Measurements from ENCODE around the gene RGMA. TPM values are rescaled to one million over a fixed set of nuclear protein-coding genes. Genes with fewer than 3 reads are reported as not detected.
"Not testable (repeated sequence)": the region's sequence is repeated elsewhere in the genome, so short reads cannot be mapped to it uniquely, and the experiment has no call there.

Gene RGMA
- total RNA-seq, 2 donors from 2014 or later, result not detected

DNA sequence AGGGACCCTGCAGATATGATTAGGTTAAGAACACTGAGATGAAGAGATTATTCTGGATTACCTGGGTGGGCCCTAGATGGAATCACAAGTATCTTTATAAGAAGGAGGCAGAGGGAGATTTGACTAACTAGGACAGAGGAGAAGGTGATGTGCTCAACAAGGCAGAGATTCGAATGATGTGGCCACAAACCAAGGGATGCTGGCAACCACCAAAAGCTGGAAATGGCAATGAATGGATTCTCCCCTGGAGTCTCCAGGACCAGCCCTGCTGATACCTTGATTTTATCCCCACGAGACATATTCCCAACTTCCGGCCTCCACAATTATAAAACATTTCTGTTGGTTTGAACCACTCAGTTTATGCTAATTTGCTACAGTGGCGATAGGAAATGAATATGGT is 42.9 kb downstream of the RGMA start:
- H3K9me3 ChIP-seq (ENCODE audit: control insufficient read depth, low read length, poor library complexity, severe bottlenecking), result no peaks in the 10 kb centered on the region
- Mint-ChIP-seq H3K27me3 (peaks cover 16% of the 10 kb centered on the region), H3K27ac (peak overlapping the region; percentile 0), H3K36me3 (ENCODE audit: low read depth) (peaks cover 2% of the 10 kb centered on the region), H3K4me1 (peaks cover 15% of the 10 kb centered on the region), H3K4me3 (no peak overlapping the region)
- DNase-seq (no peak), ATAC-seq (no peak)

GRCh38 chr15:93045191-93045785 is 43.7 kb downstream of the RGMA start:
- Mint-ChIP-seq H3K4me1 (peaks cover 17% of the 10 kb centered on the region), H3K4me3 (no peak overlapping the region), H3K27me3 (peaks cover 23% of the 10 kb centered on the region), H3K27ac (no peak overlapping the region), H3K36me3 (ENCODE audit: low read depth) (peaks cover 2% of the 10 kb centered on the region)
- DNase-seq, result no peak
- no peaks in the 10 kb centered on the region for H3K9me3 ChIP-seq (ENCODE audit: control insufficient read depth, low read length, poor library complexity, severe bottlenecking)
- ATAC-seq, result no peak

GRCh38 chr15:93044301-93045190 is 44.5 kb downstream of the RGMA start:
- no peak for ATAC-seq
- H3K27ac Mint-ChIP-seq, result no peak overlapping the region
- H3K4me1 Mint-ChIP-seq, result peaks cover 17% of the 10 kb centered on the region
- H3K36me3 Mint-ChIP-seq (ENCODE audit: low read depth), result peaks cover 2% of the 10 kb centered on the region
- H3K27me3 Mint-ChIP-seq, result peaks cover 24% of the 10 kb centered on the region
- no peak overlapping the region for H3K4me3 Mint-ChIP-seq
- DNase-seq, result no peak
- no peaks in the 10 kb centered on the region for H3K9me3 ChIP-seq (ENCODE audit: control insufficient read depth, low read length, poor library complexity, severe bottlenecking)

DNA sequence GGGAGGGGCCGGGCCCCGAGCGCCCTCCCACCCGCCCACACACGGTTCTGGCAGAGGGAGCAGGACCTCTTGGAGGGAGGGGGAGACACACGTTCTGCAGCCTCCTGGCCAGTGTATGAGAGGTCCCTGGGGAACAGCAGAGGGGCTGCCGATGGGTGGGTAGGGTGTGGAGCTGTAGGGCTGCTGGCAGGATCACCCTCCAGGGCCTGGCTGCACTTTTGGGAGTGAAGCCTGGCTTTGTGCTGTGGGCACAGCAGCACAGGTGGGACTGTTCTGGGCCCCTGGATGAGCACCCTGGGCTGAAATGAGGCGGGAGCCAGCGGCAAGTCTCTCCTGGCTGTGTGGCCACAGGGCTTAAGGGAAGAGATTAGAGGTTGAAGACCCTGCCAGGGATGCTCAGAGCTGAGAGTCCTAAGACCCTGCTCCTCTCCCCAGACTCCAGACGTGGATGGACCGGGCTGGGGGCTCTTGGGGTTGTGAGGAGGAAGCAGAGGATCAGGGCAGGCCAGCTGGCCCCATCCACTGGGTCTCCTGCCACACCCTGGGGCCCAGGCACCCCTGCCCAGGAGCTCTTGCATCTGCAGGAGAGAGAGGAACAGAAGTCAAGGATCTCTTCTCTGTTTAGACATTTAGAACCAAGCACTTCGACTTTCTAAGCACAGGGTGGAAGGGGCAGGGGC is 45.2 kb downstream of the RGMA start:
- Mint-ChIP-seq H3K27ac (no peak overlapping the region), H3K27me3 (peaks cover 17% of the 10 kb centered on the region), H3K4me3 (no peak overlapping the region), H3K4me1 (peaks cover 11% of the 10 kb centered on the region), H3K36me3 (ENCODE audit: low read depth) (peaks cover 2% of the 10 kb centered on the region)
- H3K9me3 ChIP-seq (ENCODE audit: control insufficient read depth, low read length, poor library complexity, severe bottlenecking), result no peaks in the 10 kb centered on the region
- DNase-seq (no peak), ATAC-seq (no peak)

DNA sequence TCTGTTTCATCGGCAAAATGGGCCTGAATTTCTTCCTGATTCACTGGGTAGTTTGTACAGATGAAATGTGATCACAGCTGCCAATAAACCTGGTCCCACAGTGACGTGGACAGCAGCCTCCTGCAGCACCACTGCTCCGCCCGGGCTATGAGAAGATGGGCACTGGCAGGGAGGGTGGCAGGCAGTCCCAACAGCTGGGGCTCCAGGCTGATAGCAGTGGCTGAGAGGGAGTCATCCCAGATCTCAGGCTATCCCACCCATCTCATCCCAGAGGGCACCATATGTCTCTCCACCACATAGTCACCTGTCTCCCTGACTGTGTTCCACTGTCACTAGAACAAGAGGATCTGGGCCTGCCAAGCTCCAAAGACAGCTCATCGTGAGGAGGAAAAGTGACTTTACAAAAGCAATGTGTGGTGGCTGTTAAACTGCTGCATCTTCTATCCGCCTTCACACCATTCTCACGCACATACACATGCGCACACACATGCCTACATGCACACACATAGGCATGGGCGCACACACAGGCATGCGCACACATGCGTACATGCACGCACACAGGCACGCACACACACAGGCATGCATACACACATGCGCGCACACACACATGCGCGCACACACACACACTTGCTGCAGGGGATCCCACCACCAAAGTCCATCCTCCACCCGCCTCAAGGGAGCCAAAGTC is 46.2 kb downstream of the RGMA start:
- ATAC-seq (no peak), DNase-seq (no peak)
- H3K9me3 ChIP-seq (ENCODE audit: control insufficient read depth, low read length, poor library complexity, severe bottlenecking), result no peaks in the 10 kb centered on the region
- Mint-ChIP-seq H3K4me3 (no peak overlapping the region), H3K36me3 (ENCODE audit: low read depth) (peaks cover 2% of the 10 kb centered on the region), H3K4me1 (peaks cover 8% of the 10 kb centered on the region), H3K27ac (no peak overlapping the region), H3K27me3 (peaks cover 17% of the 10 kb centered on the region)

DNA sequence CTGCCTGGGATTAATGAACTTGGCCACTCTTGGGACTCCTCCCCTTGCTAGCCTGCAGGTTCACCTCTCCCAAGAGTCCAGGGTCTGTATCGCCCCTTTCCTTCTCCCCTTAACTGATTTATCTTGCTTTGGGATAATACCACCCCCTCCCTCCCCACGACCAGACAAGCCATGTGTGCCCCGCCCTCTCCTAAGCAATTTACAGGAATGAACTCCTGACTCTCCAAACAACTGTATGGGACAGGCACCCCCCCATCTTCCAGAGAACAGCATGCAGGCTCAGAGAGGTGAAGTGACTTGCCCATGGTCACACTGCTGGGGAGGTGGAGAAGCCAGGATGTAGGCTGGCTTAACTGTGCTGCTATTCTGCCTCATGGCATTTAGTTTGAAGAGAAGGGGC is 46.8 kb downstream of the RGMA start:
- Mint-ChIP-seq H3K4me3 (no peak overlapping the region), H3K27ac (no peak overlapping the region), H3K36me3 (ENCODE audit: low read depth) (no peaks in the 10 kb centered on the region), H3K27me3 (peaks cover 17% of the 10 kb centered on the region), H3K4me1 (peaks cover 2% of the 10 kb centered on the region)
- H3K9me3 ChIP-seq (ENCODE audit: control insufficient read depth, low read length, poor library complexity, severe bottlenecking), result no peaks in the 10 kb centered on the region
- DNase-seq, result no peak
- ATAC-seq, result no peak

- no peak for ATAC-seq
- H3K27ac Mint-ChIP-seq, result no peak overlapping the region
- DNase-seq, result no peak
Measured at GRCh38 chr15:93041159-93041547, 47.9 kb downstream of the RGMA start.

DNA sequence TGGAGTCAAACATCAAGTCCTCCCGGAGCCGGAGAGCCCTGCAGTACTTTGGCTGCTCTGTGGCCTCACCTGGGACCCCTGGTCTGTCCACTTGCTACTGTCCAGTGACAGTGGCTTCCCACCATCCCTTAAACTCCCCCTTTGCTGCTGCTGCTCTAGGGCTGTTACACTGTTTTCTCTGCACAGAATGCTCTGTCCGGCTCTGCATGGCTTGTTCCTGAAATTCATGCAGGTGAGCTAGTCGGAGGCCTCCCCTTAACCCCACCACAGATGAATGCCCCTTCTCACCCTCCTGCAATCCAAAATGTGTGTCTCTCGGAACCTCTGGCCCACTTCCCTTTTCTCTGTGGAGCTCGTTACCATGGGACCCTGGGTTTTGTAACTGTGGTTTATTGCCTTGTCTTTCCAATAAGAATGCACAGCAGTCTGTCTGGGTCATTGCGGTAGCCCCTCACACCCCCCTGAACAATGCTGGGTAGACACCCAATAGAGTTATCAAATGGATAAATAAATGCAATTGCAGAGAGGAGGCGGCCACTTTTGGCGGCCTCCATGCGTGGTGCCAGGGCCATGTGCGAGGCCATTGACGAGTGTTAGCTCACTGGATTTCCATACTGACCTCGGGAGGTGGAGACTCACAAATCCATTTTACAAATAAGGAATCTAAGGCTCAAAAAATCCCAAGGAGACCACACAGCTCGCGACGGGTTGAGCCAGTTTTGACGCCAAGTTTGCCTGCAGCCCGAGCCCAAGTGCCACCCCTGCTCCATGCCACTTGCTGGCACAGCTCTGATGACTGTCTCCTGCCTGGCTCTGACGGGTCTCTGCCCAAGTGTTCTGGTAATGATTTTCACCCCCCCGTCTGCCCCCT is 48.5 kb downstream of the RGMA start:
- Mint-ChIP-seq H3K4me1 (peaks cover 7% of the 10 kb centered on the region), H3K27ac (no peak overlapping the region), H3K36me3 (ENCODE audit: low read depth) (no peaks in the 10 kb centered on the region), H3K4me3 (no peak overlapping the region), H3K27me3 (peaks cover 17% of the 10 kb centered on the region)
- no peaks in the 10 kb centered on the region for H3K9me3 ChIP-seq (ENCODE audit: control insufficient read depth, low read length, poor library complexity, severe bottlenecking)
- no peak for ATAC-seq
- no peak for DNase-seq

More at GRCh38 chr15:93041159-93041547, 47.9 kb downstream of the RGMA start:
- H3K9me3 ChIP-seq (ENCODE audit: control insufficient read depth, low read length, poor library complexity, severe bottlenecking), result no peaks in the 10 kb centered on the region
- Mint-ChIP-seq H3K27me3 (peaks cover 17% of the 10 kb centered on the region), H3K36me3 (ENCODE audit: low read depth) (no peaks in the 10 kb centered on the region), H3K4me3 (no peak overlapping the region), H3K4me1 (peaks cover 2% of the 10 kb centered on the region)

GRCh38 chr15:93039562-93040287 is 49.3 kb downstream of the RGMA start:
- H3K27ac Mint-ChIP-seq; H3K9me3 ChIP-seq (ENCODE audit: control insufficient read depth, low read length, poor library complexity, severe bottlenecking); H3K4me3 Mint-ChIP-seq; DNase-seq; H3K4me1 Mint-ChIP-seq; ATAC-seq; H3K36me3 Mint-ChIP-seq (ENCODE audit: low read depth): not testable (repeated sequence)
- H3K27me3 Mint-ChIP-seq, result peaks cover 17% of the 10 kb centered on the region

DNA sequence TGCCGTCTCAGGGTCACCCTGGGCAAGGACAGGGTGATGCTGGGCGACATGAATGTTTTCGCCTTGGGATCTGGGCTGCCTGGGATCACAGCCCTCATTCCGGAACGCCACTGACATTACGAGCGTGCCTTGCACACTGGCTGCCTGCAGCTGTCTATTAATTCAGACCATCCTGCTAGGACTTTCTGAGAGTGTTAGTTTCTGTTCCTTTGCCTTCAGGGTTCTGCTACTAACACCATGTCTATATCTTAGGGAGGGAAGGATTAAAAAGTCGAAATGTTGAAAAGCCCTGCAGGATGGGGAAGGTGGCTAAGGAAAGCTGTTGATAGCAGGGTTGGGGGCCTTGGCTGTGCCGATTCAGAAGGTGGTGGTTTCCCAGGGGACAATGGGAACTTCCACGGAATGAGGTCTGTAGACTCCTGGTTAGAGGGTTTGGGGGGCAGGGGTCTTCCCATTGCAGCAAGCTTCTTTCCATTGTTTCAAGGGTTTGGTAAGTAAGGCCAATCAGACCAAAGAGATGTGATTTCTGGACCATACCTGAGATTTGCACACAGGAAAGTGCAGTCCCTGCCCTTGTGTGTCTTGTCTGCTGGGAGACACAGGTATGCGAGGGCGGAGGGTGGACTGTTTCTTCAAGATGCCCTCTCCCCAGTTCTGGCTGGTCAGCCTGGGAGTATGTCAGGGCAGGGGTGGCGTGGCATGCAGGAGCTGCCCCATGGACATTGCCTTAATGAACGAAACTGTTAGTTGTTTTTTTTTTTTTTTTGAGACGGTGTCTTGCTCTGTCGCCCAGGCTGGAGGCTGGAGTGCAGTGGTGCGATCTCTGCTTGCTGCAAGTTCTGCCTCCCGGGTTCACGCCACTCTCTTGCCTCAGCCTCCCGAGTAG is 50.9 kb downstream of the RGMA start:
- H3K27me3 Mint-ChIP-seq, result peaks cover 14% of the 10 kb centered on the region
- no peaks in the 10 kb centered on the region for H3K9me3 ChIP-seq (ENCODE audit: control insufficient read depth, low read length, poor library complexity, severe bottlenecking)
- DNase-seq, result peak in 1 of 3 donors; percentile 1
- peaks cover 7% of the 10 kb centered on the region for H3K4me1 Mint-ChIP-seq
- no peak overlapping the region for H3K4me3 Mint-ChIP-seq
- H3K36me3 Mint-ChIP-seq (ENCODE audit: low read depth), result no peaks in the 10 kb centered on the region
- ATAC-seq, result no peak
- H3K27ac Mint-ChIP-seq, result no peak overlapping the region
